Stomach (tissue), 9 donors: ENCODE data around the gene SCMH1. TPM values are rescaled to one million over a fixed set of nuclear protein-coding genes. Genes with fewer than 3 reads are reported as not detected.

Experiments used
- DNase-seq, 2 donors: peaks; one replicate each; pipeline versions ENCODE4 v3.0.0 to v3.0.0-alpha.2; 2013 to 2019
- H3K27ac ChIP-seq, 5 donors: fragments of 200-600 bp in 4 of 5; sonication (generic) in 4 of 5; one replicate each; pipeline ENCODE4 v1.5.1; 2013 to 2019; ENCODE audit warnings: mild to moderate bottlenecking in 1 of 5, moderate library complexity in 1 of 5
- H3K27me3 ChIP-seq, 3 donors: fragments of 200-600 bp; sonication (generic); one replicate each; pipeline ENCODE4 v1.5.1; 2017 to 2019; ENCODE audit warnings: mixed run types in 1 of 3
- H3K36me3 ChIP-seq, 4 donors: fragments of 200-600 bp; sonication (generic); 1 replicate in 3 of 4; 2 replicates in 1 of 4; pipeline ENCODE4 v1.5.1; 2016 to 2019
- H3K4me1 ChIP-seq, 4 donors: fragments of 200-600 bp; sonication (generic); one replicate each; pipeline ENCODE4 v1.5.1; 2016 to 2019
- H3K4me3 ChIP-seq, 4 donors: fragments of 200-600 bp; sonication (generic) in 3 of 4; one replicate each; pipeline ENCODE4 v1.5.1; 2016 to 2019; ENCODE audit warnings: mild to moderate bottlenecking in 1 of 4
- H3K9me3 ChIP-seq, 4 donors: fragments of 200-600 bp; sonication (generic); one replicate each; pipeline ENCODE4 v1.5.1; 2016 to 2019
- CTCF ChIP-seq, 7 experiments: fragments of 450-650 bp in 4 of 7; fragments of 200-600 bp in 3 of 7; sonication (generic) in 3 of 7; IDR thresholded peaks; one replicate each; pipeline ENCODE4 v1.5.1; 2016 to 2019; ENCODE audit warnings: antibody characterized with exemption in 7 of 7, control low read depth in 2 of 7, mild to moderate bottlenecking in 1 of 7
- EP300 ChIP-seq: sonication (generic); formaldehyde crosslinking; IDR thresholded peaks from one replicate; pipeline ENCODE4 v1.6.1; 2017; ENCODE audit warnings: antibody characterized with exemption
- POLR2A ChIP-seq, 4 donors: fragments of 450-650 bp; IDR thresholded peaks; one replicate each; pipeline ENCODE4 v1.6.1; 2016; ENCODE audit warnings: antibody characterized with exemption in 4 of 4, control low read depth in 2 of 4, mild to moderate bottlenecking in 1 of 4, moderate library complexity in 1 of 4
- POLR2AphosphoS5 ChIP-seq, 3 donors: sonication (generic); formaldehyde crosslinking; IDR thresholded peaks; one replicate each; pipeline ENCODE4 v1.6.1; 2016; ENCODE audit warnings: antibody characterized with exemption in 3 of 3
- WGBS, 5 donors: extraction: QIAGEN DNeasy Blood & Tissue Kit in 3 of 5; methylation state at CpG; one replicate each; pipeline versions ENCODE4 v1.1.5 to v1.1.7; 2013 to 2018; 5-methylcytosine and 5-hydroxymethylcytosine counted together
- intact Hi-C: fragments of 100-400 bp; cut with DNase I; formaldehyde crosslinking; loops from one replicate; pipeline ENCODE4 v1.15.1; 2023; ENCODE audit warnings: low total_unique reads
- polyA plus RNA-seq, 3 donors: library from polyadenylated mRNA; stranded (reverse); fragments of 200-250 nt; gene quantifications; one replicate each; pipeline ENCODE4 v1.2.3, GENCODE V29; 2013
- total RNA-seq, 5 donors: library from RNA; depleted of rRNA; stranded (reverse); fragments of >200 nt; gene quantifications; one replicate each; pipeline versions ENCODE4 v1.1.0 to v1.2.3, GENCODE V29; 2014 to 2016
- donor health status: healthy with polysubstance abuse.
- donor health status: Bipolar disorder and iron deficiency.
- donor health status: healthy.

SCMH1 gene
- total and polyA plus RNA-seq, 8 donors: 22.6 to 84.6 (median 35.6) TPM

GRCh38 chr1:41281334-41281733 lies 39.2 kb upstream of the SCMH1 start:
- H3K4me3 ChIP-seq: no peak overlapping the region
- H3K27me3 ChIP-seq: peaks cover 0 to 66% (median 0%) of the 10 kb centered on the region in 3 donors
- H3K27ac ChIP-seq: no peak overlapping the region
- no peak for DNase-seq
- TF ChIP-seq EP300 (no peak), CTCF (IDR thresholded peaks at IDR 0.05) (no peak), POLR2AphosphoS5 (IDR thresholded peaks at IDR 0.05) (no peak), POLR2A (IDR thresholded peaks at IDR 0.05) (no peak)
- no peaks in the 10 kb centered on the region for H3K9me3 ChIP-seq
- no peaks in the 10 kb centered on the region for H3K4me1 ChIP-seq
- H3K36me3 ChIP-seq: no peaks in the 10 kb centered on the region
- intact Hi-C loops: no loop called here
- WGBS, 5 donors: 56 to 72% (median 67%) methylated on average over 2 of the region's 2 CpGs

GRCh38 chr1:41280202-41281032 lies 38.3 kb upstream of the SCMH1 start:
- H3K4me3 ChIP-seq: no peak overlapping the region
- H3K27me3 ChIP-seq: peaks cover 0 to 71% (median 0%) of the 10 kb centered on the region in 3 donors
- no peak for DNase-seq
- no peaks in the 10 kb centered on the region for H3K9me3 ChIP-seq
- TF ChIP-seq POLR2A (IDR thresholded peaks at IDR 0.05) (no peak), EP300 (no peak), POLR2AphosphoS5 (IDR thresholded peaks at IDR 0.05) (no peak)
- 78 to 84% (median 80%) methylated on average over 10 to 11 of the region's 11 CpGs for WGBS, 5 donors
- no peak overlapping the region for H3K27ac ChIP-seq
- no peaks in the 10 kb centered on the region for H3K36me3 ChIP-seq
- intact Hi-C loops: no loop called here
- peaks cover 0 to 3% (median 0%) of the 10 kb centered on the region in 4 donors for H3K4me1 ChIP-seq

GRCh38 chr1:41278076-41278475 lies 36.0 kb upstream of the SCMH1 start:
- Histone ChIP-seq H3K27me3 (peaks cover 0 to 62% (median 0%) of the 10 kb centered on the region in 3 donors), H3K36me3 (no peaks in the 10 kb centered on the region), H3K4me1 (peaks cover 0 to 3% (median 0%) of the 10 kb centered on the region in 4 donors), H3K27ac (no peak overlapping the region), H3K9me3 (no peaks in the 10 kb centered on the region), H3K4me3 (no peak overlapping the region)
- 74 to 87% (median 84%) methylated on average over 3 of the region's 3 CpGs for WGBS, 5 donors
- no peak for DNase-seq
- TF ChIP-seq POLR2A (IDR thresholded peaks at IDR 0.05) (no peak), CTCF (IDR thresholded peaks at IDR 0.05) (no peak), EP300 (no peak), POLR2AphosphoS5 (IDR thresholded peaks at IDR 0.05) (no peak)
- intact Hi-C loops: no loop called here

GRCh38 chr1:41277371-41277975 lies 35.4 kb upstream of the SCMH1 start:
- intact Hi-C loops: no loop called here
- H3K27me3 ChIP-seq: peaks cover 0 to 56% (median 0%) of the 10 kb centered on the region in 3 donors
- DNase-seq: peak in 1 of 2 donors; percentile 56
- WGBS, 5 donors: 43 to 73% (median 58%) methylated on average over 12 of the region's 12 CpGs
- no peaks in the 10 kb centered on the region for H3K9me3 ChIP-seq
- peaks cover 0 to 3% (median 0%) of the 10 kb centered on the region in 4 donors for H3K4me1 ChIP-seq
- no peak overlapping the region for H3K4me3 ChIP-seq
- H3K27ac ChIP-seq: no peak overlapping the region
- TF ChIP-seq EP300: no peak
- no peak for TF ChIP-seq POLR2A (IDR thresholded peaks at IDR 0.05)
- TF ChIP-seq POLR2AphosphoS5 (IDR thresholded peaks at IDR 0.05): no peak
- no peak for TF ChIP-seq CTCF (IDR thresholded peaks at IDR 0.05)
- H3K36me3 ChIP-seq: no peaks in the 10 kb centered on the region
